HG03571 (cell line): ENCODE measurements around the gene MANF.
"Not testable (repeated sequence)": the region's sequence is repeated elsewhere in the genome, so short reads cannot be mapped to it uniquely, and the experiment has no call there.

Source experiments
- ATAC-seq: cut with Tn5 transposase; IDR thresholded peaks from one replicate; pipeline ENCODE4 v1.9.1; 2021; ENCODE audit not compliant: unreplicated experiment

The MANF gene

DNA sequence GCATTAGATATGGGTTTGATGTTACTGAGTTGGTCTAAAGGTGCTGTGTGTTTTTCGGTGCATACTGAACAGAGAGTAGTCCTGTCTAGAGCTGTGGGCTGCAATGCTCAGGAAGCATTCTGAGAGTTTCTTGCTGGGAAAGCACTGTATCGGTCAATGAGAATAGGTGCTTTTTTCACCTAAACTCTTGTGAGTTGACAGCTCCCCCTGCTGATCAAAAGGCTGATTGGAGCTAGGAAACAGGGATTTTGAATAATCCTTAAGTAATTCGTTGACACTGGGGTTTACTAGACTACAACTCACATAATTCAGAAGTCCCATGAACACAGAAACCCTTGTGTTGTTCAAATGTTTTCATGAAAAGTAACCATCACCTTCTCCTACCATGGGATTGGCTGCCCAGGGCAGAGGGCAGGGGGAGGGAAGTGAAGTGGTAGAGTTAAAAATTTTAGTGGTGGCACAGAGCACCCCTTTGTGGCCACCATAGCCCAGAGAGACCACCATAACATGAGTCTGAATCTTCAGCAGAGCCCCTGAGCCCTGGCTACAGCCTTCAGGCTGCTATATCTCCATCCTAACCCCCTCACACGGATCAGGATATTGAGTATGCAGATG is 13.0 kb upstream of the MANF start:
- no peak for ATAC-seq

DNA sequence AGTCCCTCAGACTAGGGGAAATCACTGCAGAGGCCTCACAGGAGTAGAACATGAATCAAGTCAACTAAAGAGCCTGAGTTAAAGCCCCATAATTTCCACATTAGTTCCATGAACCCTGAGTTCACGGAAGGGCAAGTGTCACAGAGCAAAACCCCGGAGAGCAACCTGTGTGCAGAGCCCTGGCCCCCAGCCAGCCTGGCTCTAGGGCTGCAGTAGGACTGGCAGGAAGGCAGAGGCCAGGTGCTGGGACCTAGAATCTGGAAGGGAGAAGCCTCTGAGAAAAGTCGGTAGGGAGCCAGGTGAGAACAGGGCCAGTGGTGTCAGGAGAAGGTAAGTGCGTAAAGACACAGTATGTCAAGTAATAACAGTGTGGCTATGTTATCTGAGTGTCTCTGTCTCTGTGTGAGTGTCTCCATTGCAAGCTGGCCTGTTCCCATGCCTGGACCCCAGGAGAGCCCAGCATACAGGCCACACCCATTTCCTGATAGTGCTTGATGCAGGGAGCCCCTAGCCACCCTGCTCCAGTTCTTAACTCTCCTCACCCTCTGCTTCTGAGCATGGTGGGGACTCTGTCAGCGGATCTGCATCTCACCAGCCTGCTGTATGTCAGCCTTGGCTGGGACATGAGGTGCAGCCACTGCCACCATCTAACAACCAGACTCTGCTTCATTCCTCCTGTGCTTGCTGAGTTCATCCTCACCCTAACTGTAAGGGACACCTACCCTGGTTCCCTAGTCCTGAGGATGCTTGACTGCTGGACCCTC is 11.3 kb upstream of the MANF start:
- no peak for ATAC-seq

DNA sequence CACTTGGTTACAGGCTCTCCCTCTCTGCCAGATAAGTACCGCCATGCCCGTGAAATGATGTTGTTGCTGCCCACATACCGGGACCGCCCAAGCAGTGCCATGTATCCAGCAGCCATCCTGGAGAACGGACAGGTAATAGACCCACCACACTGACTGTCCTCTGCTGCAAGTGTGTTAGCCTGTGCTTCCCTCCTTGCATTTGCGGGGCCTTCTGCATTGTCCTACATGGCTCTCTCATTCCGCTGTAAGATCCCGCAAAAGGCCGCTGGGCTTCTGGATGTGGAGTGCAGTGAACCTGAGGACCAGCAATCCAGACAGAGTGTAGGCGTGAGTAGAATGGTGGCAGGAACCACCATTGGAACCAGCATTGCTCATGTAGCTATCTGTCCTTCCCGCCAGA is 10.6 kb upstream of the MANF start:
- ATAC-seq, result no peak

DNA sequence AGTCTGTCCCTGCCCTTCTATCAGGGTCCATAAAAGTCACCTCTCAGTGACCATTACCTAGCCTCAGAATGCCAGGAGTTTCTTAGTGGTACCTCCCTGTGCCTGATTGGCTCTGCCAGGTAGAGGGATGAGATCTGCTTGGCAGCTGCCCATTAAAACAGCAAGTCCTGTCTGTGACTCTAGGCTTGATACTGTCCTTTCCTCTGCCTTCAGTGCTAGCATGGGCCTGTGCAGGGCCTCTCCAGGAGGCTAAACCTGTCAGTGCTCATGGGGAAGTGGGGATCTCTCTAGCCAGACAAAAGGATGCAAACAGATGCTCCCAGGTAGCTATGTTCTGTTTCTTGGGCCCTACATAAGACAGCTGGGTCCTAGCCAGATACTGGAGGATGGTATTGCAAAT is 10.0 kb upstream of the MANF start:
- no peak for ATAC-seq

DNA sequence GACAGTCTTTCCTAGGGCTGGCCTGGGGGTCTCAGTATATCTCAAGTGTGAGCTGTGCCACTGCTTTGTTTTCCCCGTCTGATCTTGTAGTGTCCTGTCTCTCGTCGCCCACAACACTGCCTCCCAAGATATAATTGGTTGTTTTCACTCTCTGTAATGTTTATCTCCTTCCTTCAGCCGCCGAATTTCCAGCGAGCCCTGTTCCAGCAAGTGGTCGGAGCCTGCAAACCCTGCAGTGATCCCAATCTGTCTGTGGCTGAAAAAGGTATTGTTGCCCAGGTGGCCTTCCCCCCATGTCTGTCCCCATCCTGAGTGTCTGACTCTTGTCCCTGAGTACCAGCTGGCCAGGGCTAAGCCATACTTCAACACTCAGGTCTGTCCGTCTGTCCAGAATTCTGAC is 9.5 kb upstream of the MANF start:
- ATAC-seq, result no peak

DNA sequence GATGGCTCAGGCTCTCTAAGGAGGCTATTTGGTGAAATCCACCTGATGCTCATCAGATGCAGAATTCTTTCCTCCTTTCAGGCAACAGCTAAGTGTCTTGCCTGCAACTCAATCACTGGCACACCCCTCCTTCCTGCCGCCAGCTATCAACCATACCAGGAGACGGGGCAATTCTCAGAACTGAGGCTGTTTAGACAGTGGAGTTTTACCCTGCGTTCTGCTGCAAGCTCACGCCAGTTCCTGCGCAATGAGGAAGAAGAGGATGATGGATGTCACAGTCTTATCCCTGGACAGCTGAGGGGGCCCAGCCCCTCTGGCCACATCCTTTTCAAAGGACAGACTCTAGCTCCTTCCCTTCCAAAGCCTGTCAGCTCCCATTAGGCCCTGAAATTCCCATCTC is 7.0 kb upstream of the MANF start:
- no peak for ATAC-seq

DNA sequence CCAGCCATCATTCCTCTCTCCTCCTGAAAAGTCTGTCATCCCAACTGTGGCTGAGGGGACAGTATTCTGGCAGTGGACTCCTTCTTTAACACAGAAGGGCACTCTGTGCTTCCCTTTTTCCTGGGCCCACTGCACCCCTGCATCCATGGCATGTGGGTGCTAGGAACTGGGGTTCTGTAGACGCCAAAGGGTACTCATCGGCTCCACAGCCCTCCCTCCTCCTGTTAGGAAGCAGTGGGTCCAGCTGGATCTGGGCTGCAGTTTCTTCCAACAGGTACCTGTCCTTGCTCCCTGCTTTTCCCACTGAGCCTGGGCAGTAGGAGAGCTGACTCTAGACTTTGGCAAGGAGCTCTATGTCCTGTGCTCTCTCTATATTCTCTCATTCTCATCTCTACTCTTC is 6.4 kb upstream of the MANF start:
- ATAC-seq, result no peak

DNA sequence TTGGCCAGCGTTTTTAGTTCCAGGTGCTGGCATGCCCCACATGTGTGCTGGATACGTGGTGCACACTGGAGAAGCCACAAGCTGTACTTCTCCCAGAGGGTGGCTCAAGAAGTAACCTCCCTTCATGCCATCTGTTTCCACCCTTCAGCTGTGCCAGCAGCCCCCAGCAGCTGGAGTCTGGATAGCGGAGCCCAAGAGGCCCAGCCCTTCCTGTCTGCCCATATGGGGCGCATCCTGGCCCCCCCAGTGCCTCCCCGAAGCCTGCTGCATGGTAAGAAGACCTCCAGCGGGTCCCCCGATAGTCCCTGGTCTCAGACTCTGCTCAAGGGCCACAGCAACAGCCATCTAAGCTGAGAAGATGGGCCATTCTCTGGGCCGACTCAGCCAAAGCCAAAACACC is 5.8 kb upstream of the MANF start:
- ATAC-seq, result no peak

DNA sequence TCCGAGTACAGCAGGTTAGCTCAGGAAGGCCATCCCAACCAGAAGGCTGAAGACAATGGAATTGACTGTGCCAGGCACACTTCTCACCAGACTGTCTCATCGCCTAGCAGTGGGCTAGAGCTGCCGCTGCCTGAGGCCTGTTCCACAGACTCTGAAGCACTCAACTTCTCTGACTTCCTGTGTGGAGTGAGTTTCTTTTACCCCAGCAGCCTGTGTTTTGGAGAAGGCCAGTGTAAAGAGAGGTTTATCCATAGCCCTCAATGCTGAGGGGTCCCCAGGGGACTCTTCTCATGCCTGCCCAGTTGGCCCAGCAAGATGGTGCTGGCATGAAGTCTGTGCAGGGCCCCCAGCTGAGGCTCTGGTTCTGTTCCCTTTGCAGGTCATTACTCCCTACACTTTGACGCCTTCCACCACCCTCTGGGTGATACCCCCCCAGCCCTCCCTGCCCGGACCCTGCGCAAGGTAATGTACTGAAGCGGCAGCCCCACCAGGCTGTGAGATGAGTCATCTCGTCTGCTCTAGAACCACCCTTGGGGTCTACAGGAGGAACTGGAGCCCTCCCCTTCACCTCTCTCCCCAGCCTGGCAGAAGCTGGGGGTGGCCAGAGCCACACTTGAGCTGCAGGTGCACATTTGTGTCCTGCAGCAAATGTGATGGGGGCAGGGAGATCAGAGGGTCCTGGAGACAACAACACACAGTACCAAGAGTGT is 5.2 kb upstream of the MANF start:
- no peak for ATAC-seq

DNA sequence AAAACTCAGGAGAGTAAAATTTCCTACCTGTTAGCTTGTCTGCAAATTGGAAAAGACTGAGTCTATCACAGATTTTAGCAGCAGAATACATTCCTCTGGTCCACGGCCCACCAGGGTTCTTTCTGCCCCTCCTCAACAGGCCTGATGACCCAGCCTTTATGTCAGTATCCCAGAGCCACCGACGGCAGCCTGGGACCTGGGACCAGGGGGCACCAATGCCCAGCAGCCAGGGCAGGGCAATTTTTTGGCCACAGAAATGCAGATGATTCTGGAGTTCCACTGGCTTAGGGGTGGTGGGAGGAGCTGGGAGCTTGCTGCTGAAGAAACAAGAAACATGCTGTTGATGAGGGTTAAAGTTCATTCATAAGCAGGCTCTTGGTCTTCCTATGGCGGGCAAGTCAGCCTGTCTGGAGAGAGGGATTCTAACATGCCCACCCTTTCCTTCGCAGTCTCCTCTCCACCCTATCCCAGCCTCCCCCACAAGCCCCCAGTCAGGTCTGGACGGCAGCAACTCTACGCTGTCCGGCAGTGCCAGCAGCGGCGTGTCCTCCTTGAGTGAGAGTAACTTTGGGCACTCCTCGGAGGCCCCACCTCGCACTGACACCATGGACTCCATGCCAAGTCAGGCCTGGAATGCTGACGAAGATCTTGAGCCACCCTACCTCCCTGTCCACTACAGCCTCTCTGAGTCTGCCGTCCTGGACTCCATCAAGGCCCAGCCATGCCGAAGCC is 4.3 kb upstream of the MANF start:
- ATAC-seq, result no peak

DNA sequence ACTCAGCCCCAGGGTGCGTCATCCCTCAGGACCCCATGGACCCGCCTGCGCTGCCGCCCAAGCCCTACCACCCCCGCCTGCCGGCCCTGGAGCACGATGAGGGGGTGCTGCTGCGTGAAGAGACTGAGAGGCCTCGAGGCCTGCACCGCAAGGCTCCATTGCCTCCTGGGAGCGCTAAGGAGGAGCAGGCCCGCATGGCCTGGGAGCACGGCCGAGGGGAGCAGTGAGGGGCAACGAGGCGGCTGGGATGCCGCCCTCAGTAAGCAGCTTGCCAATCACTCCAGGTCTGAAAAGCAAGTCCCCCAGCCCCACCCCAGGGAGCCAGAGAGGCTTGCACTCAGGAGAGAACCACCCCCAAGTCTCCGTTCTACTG is 3.8 kb upstream of the MANF start:
- no peak for ATAC-seq

DNA sequence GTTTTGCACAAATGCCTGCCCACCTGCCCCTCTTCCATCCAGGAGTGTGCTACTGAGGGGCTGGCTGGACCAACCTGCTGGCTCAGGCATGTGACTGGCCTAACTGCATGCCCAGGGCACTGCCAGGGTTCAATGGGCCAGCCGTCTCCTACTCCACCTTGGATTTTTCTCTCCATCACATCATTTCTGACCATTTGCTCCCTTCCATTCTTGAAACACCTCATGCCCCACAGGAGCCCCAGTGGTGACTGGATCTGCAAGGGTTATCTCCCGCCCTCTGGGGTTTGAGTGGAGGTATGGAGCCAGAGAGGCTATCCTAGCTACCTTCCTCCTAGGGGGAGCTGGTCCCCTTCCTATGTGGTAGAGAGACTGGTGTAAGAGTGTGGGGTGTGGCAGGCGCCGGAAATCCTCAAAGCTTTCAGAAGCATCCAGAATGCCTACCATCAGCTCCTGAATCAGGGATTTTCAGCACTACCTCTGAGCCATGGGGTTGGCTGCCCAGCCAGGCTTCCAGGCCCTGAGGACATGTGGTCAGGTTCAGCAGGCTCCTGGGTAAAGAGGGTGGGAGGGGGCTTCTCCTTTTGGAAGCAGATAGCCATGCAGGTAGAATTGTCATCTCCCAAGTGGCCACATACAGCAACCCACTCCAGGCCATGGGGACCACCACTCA is 2.9 kb upstream of the MANF start:
- no peak for ATAC-seq

DNA sequence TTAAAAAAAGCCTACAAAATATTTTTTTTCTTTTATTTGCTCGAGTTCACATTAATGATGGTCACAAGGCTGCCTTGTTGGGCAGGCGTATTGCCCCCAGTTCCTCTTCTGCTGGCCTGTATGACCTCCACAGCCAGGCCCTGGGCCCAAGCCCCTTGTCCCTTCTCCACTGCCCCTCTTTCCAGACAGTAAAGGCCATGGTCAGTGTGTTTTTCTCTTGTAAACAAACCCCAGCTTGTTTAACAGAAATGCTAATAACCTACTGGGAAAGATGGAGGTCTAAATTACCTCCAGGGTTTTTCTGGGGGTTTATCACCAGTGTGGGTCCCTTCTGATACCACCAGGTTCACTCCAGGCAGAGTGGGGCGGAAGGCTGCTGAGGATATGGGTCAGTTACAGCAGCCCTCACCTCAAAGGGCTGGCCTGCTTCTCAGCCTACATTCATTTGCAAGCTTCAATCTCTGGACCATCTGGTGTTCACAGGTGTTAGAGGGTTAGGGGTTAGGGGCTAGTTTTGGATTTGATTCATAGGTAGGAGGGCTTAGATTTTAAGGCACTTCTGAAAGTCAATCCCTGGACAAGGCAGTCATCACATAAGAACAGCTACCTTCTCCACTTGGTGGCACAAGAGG is 2.0 kb upstream of the MANF start:
- ATAC-seq, result no peak

DNA sequence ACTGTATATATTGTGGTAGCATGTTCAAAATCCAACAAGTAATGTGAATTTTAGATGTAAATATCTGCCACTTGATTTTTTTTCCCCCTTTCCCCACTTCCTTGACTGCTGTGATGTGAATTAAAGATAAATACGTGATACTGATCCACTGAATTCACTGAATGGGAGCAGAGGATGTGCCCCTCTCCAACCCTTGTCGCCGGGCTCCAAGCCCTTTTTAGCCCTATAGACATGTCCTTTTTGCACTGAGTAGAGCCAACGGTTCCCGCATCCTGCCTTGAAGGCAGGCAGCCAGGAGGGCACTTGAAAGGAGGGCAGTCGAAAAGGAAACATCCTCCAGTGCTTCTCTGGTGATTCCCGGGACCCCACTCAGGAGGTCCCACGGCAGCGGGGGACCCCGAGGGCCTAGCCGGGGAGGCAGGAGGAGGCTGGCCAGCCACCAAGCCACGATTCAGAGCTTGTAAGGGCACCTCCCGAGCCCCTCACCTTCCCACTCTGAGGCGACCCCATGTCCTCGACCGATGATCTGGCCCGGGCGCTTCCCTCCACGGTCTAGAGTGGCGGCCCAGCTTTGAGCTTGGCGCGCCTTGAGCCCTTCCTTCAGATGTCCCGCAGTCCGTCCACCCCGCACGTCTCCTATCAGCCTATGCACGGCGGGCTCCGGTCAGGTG is 901 bp upstream of the MANF start:
- peak; percentile 11 for ATAC-seq

DNA sequence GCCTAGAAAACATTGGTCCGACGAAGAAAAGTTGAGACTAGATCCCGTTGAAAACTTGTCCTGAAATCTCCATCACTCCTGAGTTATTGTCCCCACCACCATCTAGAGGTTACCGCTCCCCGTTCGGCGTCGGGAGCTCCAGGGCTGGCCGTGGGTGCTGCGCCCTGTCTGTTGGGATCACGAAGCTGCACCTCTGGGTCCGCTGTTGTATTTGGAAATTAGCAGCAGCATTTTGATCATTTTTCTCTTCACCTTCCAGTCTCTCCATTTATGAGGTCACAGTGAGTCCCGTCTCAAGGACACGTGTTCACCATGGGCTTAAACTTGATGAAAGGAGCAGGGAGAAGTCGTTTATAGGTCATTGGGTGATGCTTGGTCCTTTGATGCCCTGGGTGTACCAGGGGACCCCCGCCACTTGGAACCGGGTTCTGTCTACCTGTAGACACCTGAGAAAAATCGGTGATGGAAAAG is 565 bp downstream of the MANF start:
- ATAC-seq, result no peak

DNA sequence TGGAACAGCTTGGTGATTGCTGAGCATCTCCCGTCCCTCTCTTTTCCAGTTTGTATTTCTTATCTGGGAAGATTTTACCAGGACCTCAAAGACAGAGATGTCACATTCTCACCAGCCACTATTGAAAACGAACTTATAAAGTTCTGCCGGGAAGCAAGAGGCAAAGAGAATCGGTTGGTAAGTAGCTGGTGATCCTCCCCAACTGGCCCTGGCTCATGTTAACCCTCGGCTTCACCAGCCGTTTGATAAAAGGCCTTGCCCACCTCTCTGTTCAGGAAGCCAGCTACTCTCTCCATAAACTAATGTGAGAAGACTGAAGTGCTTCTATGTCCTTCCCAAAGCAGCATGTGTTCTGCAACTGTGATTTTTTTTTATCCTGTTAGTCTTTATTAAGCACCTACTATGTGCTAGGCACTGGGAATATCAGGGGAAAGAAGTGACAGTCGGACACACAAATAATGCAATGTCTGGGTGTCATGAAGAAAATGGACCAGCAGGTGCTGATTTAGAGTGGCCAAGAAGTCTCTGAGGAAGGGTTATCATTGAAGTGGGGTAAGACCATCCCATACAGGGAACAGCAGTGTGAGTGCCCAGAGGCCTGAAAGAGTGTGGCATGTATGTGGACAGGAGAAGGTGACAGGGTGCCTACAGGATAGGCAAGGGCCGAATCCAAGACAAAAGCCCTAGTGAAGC is 1.2 kb downstream of the MANF start:
- ATAC-seq, result no peak

DNA sequence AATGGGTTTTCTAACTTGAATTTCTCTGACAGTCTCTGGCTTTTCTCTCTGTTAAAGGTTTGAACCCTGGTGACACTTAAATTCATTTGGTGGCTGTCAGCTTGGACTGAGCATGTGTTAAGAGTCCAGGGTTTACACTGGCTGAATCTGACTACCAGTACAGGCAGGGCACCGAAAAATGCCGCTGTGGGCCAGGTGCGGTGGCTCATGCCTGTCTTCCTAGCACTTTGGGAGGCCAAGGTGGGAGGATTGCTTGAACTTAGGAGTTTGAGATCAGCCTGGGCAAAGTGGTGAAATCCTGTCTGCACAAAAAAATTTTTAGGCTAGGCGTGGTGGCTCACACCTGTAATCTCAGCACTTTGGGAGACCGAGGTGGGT is 1.8 kb downstream of the MANF start:
- no peak for ATAC-seq

DNA sequence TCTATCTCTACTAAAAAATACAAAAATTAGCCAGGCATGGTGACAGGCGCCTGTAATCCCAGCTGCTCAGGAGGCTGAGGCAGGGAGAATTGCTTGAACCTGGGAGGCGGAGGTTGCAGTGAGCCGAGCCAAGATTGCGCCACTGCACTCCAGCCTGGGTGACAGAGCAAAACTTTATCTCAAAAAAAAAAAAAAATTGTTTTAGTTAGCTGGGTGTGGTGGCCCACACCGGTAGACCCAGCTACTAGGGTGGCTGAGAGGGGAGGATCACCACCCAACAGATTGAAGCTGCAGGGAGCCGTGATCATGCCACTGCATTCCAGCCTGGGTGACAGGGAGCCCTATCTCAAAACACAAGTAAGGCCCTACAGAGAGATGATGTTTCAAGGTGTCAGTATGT is 2.2 kb downstream of the MANF start:
- not testable (repeated sequence) for ATAC-seq

DNA sequence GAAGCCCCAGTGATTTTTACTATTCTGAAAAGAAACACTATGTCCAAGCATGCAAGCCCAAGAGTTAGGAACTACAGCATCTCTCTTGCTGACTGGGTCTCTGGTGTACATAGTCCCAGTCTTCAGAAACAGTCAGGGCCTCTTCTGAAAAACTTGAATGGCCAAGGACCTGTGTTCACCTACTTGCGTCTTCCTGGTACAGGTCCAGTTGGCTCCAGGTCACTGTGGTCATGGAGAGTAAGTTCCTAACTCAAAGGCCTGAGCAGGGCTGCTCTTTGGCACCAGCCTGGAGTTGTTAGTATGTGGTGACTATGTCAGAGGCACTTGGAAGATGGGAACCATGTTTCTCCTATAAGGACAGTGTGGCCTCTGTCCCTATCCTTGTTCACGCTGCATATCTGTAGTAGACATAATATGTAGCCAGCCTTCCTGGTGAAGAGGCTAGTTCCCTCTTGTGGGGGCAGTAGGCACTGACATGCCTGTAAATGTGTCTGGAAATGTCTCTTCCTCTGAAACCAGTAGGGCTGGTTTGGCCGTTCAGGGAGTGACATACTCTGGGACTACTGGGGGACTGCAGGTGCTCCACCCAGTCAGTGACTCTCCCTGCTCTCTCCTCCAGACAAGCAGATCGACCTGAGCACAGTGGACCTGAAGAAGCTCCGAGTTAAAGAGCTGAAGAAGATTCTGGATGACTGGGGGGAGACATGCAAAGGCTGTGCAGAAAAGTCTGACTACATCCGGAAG is 3.4 kb downstream of the MANF start:
- no peak for ATAC-seq
